ENCODE results near the gene UBAC2. TPM values are rescaled to one million over a fixed set of nuclear protein-coding genes. Genes with fewer than 3 reads are reported as not detected.

UBAC2 gene
- total and polyA plus RNA-seq, 2 donors (not counting 1 experiment from before 2014, with no cell fraction given), result 32.4 to 87.4 TPM

DNA sequence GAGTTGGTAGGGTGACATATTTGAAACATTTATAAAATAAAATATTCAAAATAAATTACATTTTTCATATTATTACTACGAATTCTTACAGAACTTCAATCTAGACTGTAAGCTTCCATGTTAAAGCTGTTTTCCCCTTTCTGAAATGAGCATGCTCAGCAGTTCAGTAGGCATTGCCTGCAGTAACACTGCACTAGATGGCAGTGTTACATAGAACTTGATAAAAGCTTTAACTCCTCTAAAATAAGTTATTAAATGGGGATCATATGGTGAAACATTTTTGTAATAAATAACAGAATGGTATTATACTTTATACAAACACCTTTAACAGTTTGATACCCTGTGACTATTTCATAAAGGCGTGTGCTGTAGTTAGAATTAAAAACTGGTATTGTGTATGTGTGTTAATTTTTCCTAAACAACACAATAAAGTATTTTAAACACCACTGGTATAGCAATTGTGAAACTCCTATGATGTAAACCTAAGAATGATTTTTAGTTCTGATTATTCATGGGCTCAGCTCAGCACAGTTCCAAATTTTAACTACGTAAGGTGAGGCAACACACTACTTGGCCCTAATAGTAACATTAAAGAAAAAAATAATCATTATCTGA is 69.1 kb downstream of the UBAC2 start:
- peak; percentile 56 to 81 for DNase-seq (ENCODE audit: low read depth in 2 of 2)
- H2AFZ ChIP-seq (ENCODE audit: low read length), result no peak overlapping the region
- H3K4me2 ChIP-seq (ENCODE audit: extremely low read depth, insufficient read depth, low read length), result no peak overlapping the region
- H3K79me2 ChIP-seq (ENCODE audit: control insufficient read depth, insufficient read depth, low read length), result no peaks in the 10 kb centered on the region
- no peaks in the 10 kb centered on the region for H3K27me3 ChIP-seq (ENCODE audit: control insufficient read depth, insufficient read depth, low read length)
- H3K27ac ChIP-seq (ENCODE audit: insufficient read depth, low read length), result no peak overlapping the region
- no peak overlapping the region for H3K4me3 ChIP-seq (replicated peaks in 1 of 4; ENCODE audit: control extremely low read depth in 1 of 4, insufficient read depth in 1 of 4, low read depth in 3 of 4, low read length in 4 of 4)
- H3K4me1 ChIP-seq (ENCODE audit: control insufficient read depth, extremely low read depth, insufficient read depth, low read length), result no peaks in the 10 kb centered on the region
- H3K9ac ChIP-seq (ENCODE audit: insufficient read depth, low read length), result no peak overlapping the region
- H3K9me3 ChIP-seq (ENCODE audit: control insufficient read depth, insufficient read depth, low read depth, low read length), result no peaks in the 10 kb centered on the region
- H3K36me3 ChIP-seq (ENCODE audit: control insufficient read depth, insufficient read depth, low read length), result no peaks in the 10 kb centered on the region
- no peaks in the 10 kb centered on the region for H4K20me1 ChIP-seq (ENCODE audit: control insufficient read depth, extremely low read depth, insufficient read depth, low read length)
- no peak for TF ChIP-seq EZH2 (IDR thresholded peaks at IDR 0.05; ENCODE audit: low read length, missing control alignments)
- TF ChIP-seq, protein P1, sequence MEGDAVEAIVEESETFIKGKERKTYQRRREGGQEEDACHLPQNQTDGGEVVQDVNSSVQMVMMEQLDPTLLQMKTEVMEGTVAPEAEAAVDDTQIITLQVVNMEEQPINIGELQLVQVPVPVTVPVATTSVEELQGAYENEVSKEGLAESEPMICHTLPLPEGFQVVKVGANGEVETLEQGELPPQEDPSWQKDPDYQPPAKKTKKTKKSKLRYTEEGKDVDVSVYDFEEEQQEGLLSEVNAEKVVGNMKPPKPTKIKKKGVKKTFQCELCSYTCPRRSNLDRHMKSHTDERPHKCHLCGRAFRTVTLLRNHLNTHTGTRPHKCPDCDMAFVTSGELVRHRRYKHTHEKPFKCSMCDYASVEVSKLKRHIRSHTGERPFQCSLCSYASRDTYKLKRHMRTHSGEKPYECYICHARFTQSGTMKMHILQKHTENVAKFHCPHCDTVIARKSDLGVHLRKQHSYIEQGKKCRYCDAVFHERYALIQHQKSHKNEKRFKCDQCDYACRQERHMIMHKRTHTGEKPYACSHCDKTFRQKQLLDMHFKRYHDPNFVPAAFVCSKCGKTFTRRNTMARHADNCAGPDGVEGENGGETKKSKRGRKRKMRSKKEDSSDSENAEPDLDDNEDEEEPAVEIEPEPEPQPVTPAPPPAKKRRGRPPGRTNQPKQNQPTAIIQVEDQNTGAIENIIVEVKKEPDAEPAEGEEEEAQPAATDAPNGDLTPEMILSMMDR (conservative IDR thresholded peaks at IDR 0.05 in 1 of 2, IDR thresholded peaks at IDR 0.05 in 1 of 2; ENCODE audit: low read depth in 1 of 2, low read length in 2 of 2), result peak; percentile 72 to 80

DNA sequence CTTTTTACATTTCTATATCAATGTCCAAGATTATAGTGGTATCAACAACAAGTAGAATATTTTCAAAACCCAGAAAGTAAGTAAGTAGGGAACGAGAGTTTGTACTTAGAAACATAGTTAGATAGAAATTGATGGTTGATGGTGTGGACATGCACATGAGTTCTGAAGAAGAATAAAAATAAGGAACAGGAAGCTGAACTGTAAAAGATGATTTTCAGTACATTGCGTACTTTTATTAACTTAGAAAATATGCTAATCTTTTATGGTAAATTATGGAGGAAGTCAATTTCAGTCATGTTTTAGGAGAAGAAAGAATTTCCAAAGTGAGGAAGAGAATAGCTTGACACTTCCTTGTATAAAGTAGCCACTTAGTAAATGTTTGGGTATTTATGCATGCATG is 69.9 kb downstream of the UBAC2 start:
- no peaks in the 10 kb centered on the region for H3K27me3 ChIP-seq (ENCODE audit: control insufficient read depth, insufficient read depth, low read length)
- no peak overlapping the region for H3K27ac ChIP-seq (ENCODE audit: insufficient read depth, low read length)
- peaks cover 2% of the 10 kb centered on the region for H4K20me1 ChIP-seq (ENCODE audit: control insufficient read depth, extremely low read depth, insufficient read depth, low read length)
- no peak overlapping the region for H3K9ac ChIP-seq (ENCODE audit: insufficient read depth, low read length)
- H3K9me3 ChIP-seq (ENCODE audit: control insufficient read depth, insufficient read depth, low read depth, low read length), result no peaks in the 10 kb centered on the region
- no peaks in the 10 kb centered on the region for H3K4me1 ChIP-seq (ENCODE audit: control insufficient read depth, extremely low read depth, insufficient read depth, low read length)
- no peak for TF ChIP-seq EZH2 (IDR thresholded peaks at IDR 0.05; ENCODE audit: low read length, missing control alignments)
- TF ChIP-seq, protein P1 (conservative IDR thresholded peaks at IDR 0.05 in 1 of 2, IDR thresholded peaks at IDR 0.05 in 1 of 2; ENCODE audit: low read depth in 1 of 2, low read length in 2 of 2), result no peak
- no peak overlapping the region for H3K4me2 ChIP-seq (ENCODE audit: extremely low read depth, insufficient read depth, low read length)
- H3K36me3 ChIP-seq (ENCODE audit: control insufficient read depth, insufficient read depth, low read length), result no peaks in the 10 kb centered on the region
- no peak overlapping the region for H2AFZ ChIP-seq (ENCODE audit: low read length)
- no peaks in the 10 kb centered on the region for H3K79me2 ChIP-seq (ENCODE audit: control insufficient read depth, insufficient read depth, low read length)
- no peak overlapping the region for H3K4me3 ChIP-seq (replicated peaks in 1 of 4; ENCODE audit: control extremely low read depth in 1 of 4, insufficient read depth in 1 of 4, low read depth in 3 of 4, low read length in 4 of 4)
- DNase-seq (ENCODE audit: low read depth in 2 of 2), result no peak

DNA sequence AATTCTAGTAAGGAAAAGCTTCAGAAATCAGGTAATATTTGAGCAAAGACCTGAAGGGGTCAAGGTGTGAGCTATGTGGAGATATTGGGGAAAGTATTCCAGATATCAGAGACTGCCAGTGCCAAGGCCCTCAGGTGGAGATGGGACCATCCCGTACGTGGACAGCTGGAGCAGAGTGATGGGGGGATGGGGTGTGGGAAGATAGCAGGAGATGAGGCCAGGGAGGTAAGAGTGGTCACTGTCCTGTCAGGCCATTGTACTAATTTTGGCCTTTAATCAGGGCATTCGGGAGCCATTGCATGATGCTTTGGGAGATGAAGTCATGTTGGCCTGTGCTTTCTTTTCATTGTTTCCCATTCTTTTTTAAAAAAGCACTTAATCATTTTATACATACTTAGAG is 70.6 kb downstream of the UBAC2 start:
- no peaks in the 10 kb centered on the region for H3K4me1 ChIP-seq (ENCODE audit: control insufficient read depth, extremely low read depth, insufficient read depth, low read length)
- H3K79me2 ChIP-seq (ENCODE audit: control insufficient read depth, insufficient read depth, low read length), result no peaks in the 10 kb centered on the region
- no peaks in the 10 kb centered on the region for H3K36me3 ChIP-seq (ENCODE audit: control insufficient read depth, insufficient read depth, low read length)
- H3K27ac ChIP-seq (ENCODE audit: insufficient read depth, low read length), result no peak overlapping the region
- H3K9ac ChIP-seq (ENCODE audit: insufficient read depth, low read length), result no peak overlapping the region
- no peaks in the 10 kb centered on the region for H3K27me3 ChIP-seq (ENCODE audit: control insufficient read depth, insufficient read depth, low read length)
- DNase-seq (ENCODE audit: low read depth in 2 of 2), result no peak
- no peak overlapping the region for H2AFZ ChIP-seq (ENCODE audit: low read length)
- TF ChIP-seq EZH2 (IDR thresholded peaks at IDR 0.05; ENCODE audit: low read length, missing control alignments), result no peak
- TF ChIP-seq, protein P1 (conservative IDR thresholded peaks at IDR 0.05 in 1 of 2, IDR thresholded peaks at IDR 0.05 in 1 of 2; ENCODE audit: low read depth in 1 of 2, low read length in 2 of 2), result no peak
- H3K4me2 ChIP-seq (ENCODE audit: extremely low read depth, insufficient read depth, low read length), result no peak overlapping the region
- H4K20me1 ChIP-seq (ENCODE audit: control insufficient read depth, extremely low read depth, insufficient read depth, low read length), result peaks cover 2% of the 10 kb centered on the region
- H3K4me3 ChIP-seq (replicated peaks in 1 of 4; ENCODE audit: control extremely low read depth in 1 of 4, insufficient read depth in 1 of 4, low read depth in 3 of 4, low read length in 4 of 4), result no peak overlapping the region
- no peaks in the 10 kb centered on the region for H3K9me3 ChIP-seq (ENCODE audit: control insufficient read depth, insufficient read depth, low read depth, low read length)

Data from fibroblast of lung (primary cell).